A549 treated with ZK216348 at 1 μM for 4 hours (cell line): ENCODE measurements around the gene FNDC3B. TPM values are rescaled to one million over a fixed set of nuclear protein-coding genes. Genes with fewer than 3 reads are reported as not detected.

ENCODE experiments used
- total RNA-seq: library from RNA; stranded (reverse); fragments of 200-300 nt; extraction: Qiagen RNA extraction; gene quantifications from 5 replicates; pipeline ENCODE4 v1.2.3, GENCODE V29; 2022; ENCODE audit warnings: low read depth

Gene FNDC3B
- total RNA-seq = 23.4 to 40.4 TPM (median 31.3 TPM) in 5 replicates

GRCh38 chr3:172039436-172040077 is at the start of gene FNDC3B:
Gene FNDC3B, plus strand, starts transcription at chr3:172039578. Its CDS starts 72,902 bp downstream, at chr3:172112480.

GRCh38 chr3:172447611-172448579 is 408.5 kb downstream of the FNDC3B start, which contains the start of gene GHSR:
Gene GHSR, minus strand, starts transcription at chr3:172448456. Its CDS starts 43 bp downstream, at chr3:172448413.

Other genes with a start within 250 kb of the FNDC3B start
- 7.6 to 10.1 TPM (median 8.8 TPM) in 5 replicates for gene PLD1, start 229.1 kb upstream of the FNDC3B start, total RNA-seq
- gene TMEM212, start 196.2 kb upstream of the FNDC3B start, total RNA-seq = not detected in 5 replicates